Activated CD4-positive, alpha-beta T cell treated with anti-CD3 and anti-CD28 coated beads for 1 hour (primary cell): ENCODE measurements around the gene PEBP1.

Experiments
- DNase-seq: peaks from one replicate; pipeline ENCODE4 v3.0.0-alpha.2; 2020

PEBP1 gene

DNA sequence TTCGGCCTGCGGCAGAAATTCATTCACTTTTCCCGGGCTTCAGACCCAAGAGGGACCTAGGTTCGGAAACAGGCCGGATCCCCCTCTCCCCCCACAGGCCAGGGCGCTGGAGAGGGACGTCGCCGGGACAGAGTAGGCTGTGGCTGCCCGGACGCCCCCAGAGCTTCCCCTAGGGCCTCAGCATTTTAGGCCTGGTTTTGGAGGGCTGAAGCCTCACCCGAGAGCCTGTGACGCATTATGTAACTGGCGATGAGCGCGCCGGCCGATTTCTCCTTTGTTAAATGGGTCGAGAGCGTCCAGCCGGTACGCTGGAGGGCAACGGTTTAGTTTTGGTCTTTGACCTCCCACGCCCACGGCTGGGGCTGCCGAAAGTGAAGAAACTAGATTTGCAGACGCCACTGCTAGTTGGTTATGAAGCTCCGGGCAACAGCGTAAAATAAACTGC lies 657 bp downstream of the PEBP1 start:
- DNase-seq: peak; percentile 9

GRCh38 chr12:118137148-118137678 lies 1.3 kb downstream of the PEBP1 start:
- no peak for DNase-seq

GRCh38 chr12:118140825-118141224 lies 4.9 kb downstream of the PEBP1 start:
- no peak for DNase-seq

DNA sequence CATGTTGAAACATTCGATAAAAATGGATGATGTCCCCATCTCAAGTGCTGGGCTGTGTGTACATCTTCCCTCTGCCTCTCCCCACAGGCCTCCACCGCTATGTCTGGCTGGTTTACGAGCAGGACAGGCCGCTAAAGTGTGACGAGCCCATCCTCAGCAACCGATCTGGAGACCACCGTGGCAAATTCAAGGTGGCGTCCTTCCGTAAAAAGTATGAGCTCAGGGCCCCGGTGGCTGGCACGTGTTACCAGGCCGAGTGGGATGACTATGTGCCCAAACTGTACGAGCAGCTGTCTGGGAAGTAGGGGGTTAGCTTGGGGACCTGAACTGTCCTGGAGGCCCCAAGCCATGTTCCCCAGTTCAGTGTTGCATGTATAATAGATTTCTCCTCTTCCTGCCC lies 8.6 kb downstream of the PEBP1 start:
- no peak for DNase-seq

DNA sequence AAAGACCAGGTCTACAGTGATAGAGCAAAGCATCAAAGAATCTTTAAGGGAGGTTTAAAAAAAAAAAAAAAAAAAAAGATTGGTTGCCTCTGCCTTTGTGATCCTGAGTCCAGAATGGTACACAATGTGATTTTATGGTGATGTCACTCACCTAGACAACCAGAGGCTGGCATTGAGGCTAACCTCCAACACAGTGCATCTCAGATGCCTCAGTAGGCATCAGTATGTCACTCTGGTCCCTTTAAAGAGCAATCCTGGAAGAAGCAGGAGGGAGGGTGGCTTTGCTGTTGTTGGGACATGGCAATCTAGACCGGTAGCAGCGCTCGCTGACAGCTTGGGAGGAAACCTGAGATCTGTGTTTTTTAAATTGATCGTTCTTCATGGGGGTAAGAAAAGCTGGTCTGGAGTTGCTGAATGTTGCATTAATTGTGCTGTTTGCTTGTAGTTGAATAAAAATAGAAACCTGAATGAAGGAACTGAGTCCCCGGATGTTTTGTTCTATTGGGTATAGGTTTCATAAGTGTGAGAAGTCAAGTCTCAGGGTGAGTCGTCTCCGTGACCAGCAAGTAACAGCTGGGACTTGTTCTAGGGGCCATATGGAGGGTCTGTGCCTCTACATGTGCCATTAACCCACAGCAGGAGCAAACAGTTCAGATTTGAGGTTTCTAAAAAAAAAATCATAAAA lies 9.3 kb downstream of the PEBP1 start:
- DNase-seq: no peak

GRCh38 chr12:118145798-118146156 lies 9.9 kb downstream of the PEBP1 start:
- no peak for DNase-seq

DNA sequence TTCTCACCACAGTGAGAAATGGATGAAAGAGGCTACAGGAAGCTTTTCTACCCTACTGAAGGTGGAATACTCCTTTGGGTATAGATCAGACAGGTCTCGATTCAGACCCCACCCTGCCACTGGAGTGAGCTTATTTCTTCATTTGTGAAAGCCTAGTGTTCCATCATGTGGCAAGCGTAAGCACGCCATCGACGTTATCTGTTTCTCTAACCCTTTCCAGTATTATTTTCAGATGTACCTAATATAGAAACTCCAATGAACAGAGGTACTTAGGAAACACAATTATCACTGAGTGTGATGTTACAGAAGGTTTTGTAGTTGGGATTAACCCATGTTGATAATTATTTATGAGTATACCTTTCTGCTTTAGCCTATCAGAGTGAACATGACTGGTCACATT lies 12.4 kb downstream of the PEBP1 start:
- DNase-seq: no peak

DNA sequence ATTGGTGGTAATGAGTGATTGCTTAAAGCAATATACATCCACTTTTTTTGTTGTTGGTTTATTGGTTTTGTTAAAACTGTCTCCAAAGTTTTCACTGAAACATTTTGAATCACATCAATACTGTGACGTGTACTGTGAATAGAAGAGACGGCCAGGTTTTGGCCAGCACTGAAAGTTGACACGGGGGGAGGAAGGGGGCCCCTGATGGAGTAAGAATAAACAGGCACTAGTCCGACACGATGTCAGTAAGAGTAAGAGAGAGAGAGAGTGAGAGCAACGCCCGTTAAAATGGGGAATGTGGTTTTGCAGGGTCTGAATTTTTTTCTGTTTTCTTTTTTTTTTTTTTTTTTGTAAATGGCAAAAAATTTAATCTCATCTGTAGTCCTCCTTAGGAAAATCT lies 14.7 kb downstream of the PEBP1 start:
- no peak for DNase-seq

DNA sequence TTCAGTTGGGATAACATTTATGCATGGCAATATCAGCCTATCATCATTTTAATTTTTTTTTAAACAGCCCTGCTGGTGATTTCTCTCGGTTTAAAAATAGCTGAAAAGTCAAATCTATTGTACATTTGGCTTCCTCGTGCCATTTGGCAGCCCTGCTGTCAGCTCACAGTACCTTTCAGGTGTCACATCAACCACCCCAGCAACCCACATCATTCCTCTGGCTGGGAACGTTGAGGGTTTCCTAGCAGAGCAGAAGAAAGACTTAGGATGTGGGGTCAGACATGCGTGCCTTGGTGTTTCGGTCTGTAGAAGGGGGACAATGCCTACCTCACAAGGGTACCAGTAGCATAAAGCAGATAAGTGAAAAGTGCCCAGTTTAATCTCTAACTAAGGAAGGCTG lies 15.8 kb downstream of the PEBP1 start:
- no peak for DNase-seq

GRCh38 chr12:118160536-118160935 lies 24.6 kb downstream of the PEBP1 start:
- DNase-seq: no peak

DNA sequence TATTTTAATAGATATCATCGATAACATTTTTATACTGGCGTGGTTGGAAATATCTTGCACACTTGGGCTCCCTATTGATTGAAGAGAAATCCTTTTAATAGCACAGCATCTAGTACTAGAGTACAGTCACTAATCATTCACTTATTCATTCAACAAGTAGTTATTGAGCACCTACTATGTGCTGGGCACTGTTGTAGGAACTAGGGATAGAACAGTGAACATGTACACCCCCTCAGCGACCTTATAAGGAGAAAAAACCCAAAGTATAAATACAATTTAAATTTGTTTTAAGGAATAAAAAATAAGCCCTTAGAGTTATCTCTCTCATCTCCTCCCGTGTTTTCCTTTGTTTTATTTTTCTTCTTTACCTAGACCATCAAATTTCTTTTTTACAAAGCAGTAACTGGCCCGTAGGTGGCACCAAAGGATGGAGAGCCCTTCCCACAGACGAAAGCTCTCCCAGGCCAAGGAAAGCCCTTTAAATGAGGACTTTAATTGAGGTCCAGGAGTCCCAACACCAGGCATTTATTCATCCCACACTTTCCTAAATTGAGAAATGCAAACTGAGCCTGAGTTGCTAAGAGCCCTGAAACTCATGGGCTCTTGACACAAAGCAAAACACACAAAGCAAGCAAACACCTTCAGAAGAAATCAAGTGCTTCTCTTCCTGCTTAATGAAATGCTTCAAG lies 29.0 kb downstream of the PEBP1 start:
- no peak for DNase-seq

- DNase-seq: no peak
Measured at GRCh38 chr12:118166946-118167345, 31.0 kb downstream of the PEBP1 start.

DNA sequence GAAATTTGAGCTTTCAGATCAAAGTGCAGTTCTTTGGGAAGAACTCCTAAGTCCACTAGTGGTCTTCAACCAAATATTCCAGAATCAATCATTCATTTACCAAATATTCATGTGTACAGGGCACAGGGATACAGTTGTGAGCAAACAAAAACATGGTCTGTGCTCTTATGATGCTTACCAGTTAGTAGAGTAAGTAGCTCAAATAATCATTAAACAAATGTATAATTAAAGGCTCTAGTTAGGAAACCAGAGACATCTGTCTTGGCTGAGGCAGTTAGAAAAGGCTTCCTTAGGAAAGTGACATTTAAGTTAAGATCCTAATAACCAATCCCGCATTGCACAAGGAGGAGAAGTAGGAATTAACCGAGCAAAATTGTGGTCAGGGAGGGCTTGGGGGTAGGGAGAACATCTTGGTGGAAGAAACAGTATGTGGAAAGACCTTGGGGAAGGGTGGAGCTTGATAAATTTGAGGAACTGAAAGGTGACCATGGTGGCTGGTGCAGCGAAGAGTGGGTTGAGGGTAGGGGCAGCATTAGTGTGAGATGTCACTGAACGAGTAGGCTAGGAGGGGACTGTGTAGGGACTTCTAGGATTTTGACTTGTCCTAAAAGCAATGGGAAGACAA lies 40.0 kb downstream of the PEBP1 start:
- no peak for DNase-seq

GRCh38 chr12:118183155-118183554 lies 47.2 kb downstream of the PEBP1 start:
- DNase-seq: no peak

DNA sequence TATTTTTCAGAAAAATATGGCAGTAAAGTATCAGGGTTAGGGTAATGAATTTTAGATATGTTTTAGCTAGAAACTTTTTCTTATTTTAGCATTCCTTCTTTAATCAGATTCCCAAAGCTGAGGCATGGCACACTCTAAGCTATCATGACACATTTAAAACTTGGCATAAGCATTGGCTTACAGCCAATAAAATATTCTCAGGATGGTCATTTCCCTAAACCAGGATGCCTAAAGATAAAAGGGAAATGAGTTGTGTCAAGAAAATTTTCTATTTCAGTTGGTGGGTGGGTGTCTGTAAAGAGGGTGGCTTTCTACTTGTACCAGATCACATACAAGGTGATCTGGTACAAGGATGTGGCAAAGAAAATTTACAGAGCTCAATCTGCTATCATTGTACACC lies 47.8 kb downstream of the PEBP1 start:
- no peak for DNase-seq

DNA sequence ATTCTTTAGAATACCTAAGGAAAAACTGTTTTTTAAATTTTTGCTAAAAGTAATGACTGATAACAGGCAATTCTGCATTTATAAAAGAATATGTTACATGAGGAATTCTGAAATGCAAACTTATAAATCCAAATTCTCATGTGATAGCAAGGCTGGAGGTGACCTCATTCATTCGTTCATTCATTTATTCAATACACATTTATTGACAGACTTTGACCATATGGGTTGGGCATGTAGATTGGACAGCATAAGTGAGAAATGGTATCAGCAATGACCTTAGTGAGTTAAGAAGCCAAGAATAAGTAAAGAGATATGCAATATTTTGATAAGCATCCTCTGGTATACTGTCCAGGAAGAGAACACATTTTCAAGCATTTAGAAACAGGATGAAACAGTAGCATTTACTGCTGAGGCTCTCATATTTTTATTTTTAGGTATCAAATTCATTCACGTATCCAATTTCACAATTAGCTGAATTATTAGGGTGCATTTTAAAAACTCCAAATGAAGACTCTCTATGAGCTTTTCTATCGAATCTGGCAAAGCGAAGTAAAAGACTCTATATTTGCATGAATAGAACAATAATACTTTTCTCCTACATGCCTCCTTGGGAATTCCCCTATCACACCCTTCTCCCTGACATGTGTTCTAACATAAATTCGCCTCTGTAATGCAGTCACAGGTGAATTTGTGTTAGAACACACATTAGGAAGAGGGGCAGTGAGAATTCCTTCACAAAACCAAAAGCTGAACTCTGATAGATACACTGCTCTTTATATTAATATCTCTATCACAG lies 49.9 kb downstream of the PEBP1 start:
- DNase-seq: no peak

DNA sequence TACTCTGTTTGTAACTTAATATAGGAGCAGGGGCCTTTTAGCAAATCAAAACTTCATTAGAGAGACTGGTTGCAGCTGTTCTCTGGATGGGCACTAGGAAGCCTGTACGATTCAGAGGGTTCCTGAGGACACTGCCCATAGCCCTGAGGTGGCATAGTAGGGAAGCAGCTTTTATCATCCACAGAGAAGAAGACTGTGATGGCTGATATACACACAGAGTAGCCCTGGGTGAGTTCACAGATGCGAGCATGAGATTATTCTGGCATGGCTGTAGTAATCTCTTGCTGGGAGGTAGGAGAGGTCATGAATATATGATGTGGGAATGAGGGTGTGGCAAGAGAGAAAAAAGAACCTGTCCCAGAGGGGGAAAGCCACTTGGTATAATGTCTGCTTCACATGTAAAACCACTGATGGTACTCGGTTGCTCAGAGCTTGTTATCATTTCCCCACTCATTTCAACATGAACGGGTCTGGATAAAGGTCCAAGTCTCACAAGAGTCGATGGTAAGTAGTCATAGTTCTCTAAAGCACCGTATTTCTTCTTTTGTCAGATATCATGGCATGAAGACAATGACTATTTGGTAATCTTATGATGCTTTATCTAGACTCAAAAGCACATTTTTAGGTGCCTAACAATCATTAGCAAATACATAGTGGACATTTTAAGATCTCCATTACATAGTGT lies 52.0 kb downstream of the PEBP1 start:
- no peak for DNase-seq

DNA sequence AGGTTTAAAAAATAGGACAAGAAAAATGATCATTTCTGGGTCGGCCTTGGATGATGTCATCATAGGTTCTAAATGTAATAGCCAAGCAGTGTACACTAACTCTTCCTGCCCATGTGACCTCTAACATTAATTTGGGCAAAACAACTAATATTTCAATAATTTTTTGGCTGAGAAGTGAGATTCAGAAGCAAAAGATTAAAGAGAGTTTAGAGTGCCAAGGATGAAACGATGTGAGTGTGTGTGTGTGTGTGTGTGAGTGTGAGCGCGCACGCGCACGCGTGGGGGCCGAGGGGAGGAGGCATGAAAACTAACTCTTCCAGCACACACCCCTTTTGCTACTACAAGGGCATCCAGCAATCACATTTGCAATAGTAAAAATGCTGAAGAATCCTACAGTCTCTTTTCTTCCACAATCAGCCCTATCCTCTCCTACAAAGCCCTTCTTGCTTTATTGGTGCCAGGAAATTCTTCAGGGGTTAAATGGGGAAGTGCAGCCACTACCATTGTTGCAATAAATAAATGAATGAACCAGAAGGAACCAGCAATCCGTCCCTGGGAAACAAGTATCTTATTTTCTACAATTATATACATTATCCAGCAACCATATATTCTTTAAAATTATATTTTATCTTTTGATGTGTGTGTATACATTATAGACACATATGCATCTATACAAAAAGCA lies 52.9 kb downstream of the PEBP1 start:
- no peak for DNase-seq

GRCh38 chr12:118189741-118190191 lies 53.8 kb downstream of the PEBP1 start:
- DNase-seq: no peak

- DNase-seq: no peak
Measured at GRCh38 chr12:118190266-118190665, 54.3 kb downstream of the PEBP1 start.

DNA sequence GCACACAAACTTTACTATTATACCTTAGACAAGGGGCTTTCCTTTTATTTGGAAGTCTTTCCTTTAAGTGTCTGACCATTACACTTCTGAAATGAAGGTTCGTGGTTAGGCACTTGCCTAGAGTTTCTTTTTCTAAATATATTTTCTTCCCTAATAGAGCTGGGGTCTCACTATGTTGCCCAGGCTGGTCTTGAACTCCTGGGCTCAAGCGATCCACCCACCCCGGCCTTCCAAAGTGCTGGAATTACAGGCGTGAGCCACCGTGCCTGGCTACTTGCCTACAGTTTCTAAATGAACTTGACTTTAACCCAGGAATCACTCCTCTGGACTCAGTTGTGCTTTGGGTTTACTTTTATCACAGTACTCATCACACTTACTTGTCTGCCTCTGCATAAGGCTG lies 57.6 kb downstream of the PEBP1 start:
- no peak for DNase-seq

DNA sequence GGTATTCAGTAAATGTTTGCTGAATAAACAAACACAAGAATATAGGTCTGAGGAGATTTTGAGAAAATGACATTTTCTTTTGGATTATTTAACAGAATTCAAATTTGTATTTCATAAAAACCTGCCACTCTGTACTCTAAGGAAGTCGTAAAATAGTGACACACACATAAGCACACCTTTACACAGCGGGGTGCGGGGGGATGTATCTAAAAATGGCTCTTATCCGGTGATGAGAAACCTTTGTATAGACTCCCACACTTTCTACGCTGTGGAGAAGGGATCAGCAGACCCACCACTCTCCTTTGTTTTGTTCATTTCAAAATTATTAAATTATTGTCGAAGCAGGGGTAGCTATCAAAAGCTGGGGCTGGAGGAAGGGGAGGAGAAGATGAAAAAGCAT lies 58.0 kb downstream of the PEBP1 start:
- no peak for DNase-seq
